CD4-positive, CD25-positive, alpha-beta regulatory T cell (primary cell): ENCODE results near the gene KDM5A. TPM values are rescaled to one million over a fixed set of nuclear protein-coding genes. Genes with fewer than 3 reads are reported as not detected.

ENCODE experiments used
- ATAC-seq, 2 donors: fragments of 150-1000 bp; cut with Tn5 transposase; one replicate each; pipeline ENCODE4 v1.10.0; 2021; ENCODE audit warnings: low read depth in 2 of 2, moderate number of reproducible peaks in 2 of 2, moderate library complexity in 1 of 2
- DNase-seq, 3 donors: peaks; one replicate each; pipeline versions ENCODE4 v3.0.0 to v3.0.0-alpha.2; 2012 to 2022; ENCODE audit warnings: mixed read lengths in 1 of 3
- H3K27ac ChIP-seq: one replicate; pipeline ENCODE4 v1.7.0; 2013; ENCODE audit warnings: mild to moderate bottlenecking, low read length; ENCODE audit not compliant: insufficient read depth, poor library complexity, severe bottlenecking
- H3K27me3 ChIP-seq: one replicate; pipeline ENCODE4 v1.7.0; 2013; ENCODE audit warnings: low read length; ENCODE audit not compliant: control insufficient read depth, insufficient read depth
- H3K36me3 ChIP-seq: one replicate; pipeline ENCODE4 v1.7.0; 2013; ENCODE audit warnings: mild to moderate bottlenecking, low read length, moderate library complexity; ENCODE audit not compliant: control insufficient read depth, insufficient read depth
- H3K4me1 ChIP-seq: 2 replicates; pipeline ENCODE4 v1.7.0; 2013; ENCODE audit warnings: mild to moderate bottlenecking, low read length; ENCODE audit not compliant: insufficient read depth, control insufficient read depth, poor library complexity, severe bottlenecking
- H3K4me3 ChIP-seq: one replicate; pipeline ENCODE4 v1.7.0; 2013; ENCODE audit warnings: low read depth, mild to moderate bottlenecking, low read length, moderate library complexity
- H3K9me3 ChIP-seq, 2 experiments: 1 replicate in 1 of 2; 2 replicates in 1 of 2; pipeline ENCODE4 v1.7.0; 2013; ENCODE audit warnings: low read length in 2 of 2, mild to moderate bottlenecking in 1 of 2, moderate library complexity in 1 of 2; ENCODE audit not compliant: control insufficient read depth in 2 of 2
- H3K27ac Mint-ChIP-seq, 3 donors: one replicate each; pipeline ENCODE4 v1.8.0; 2020 to 2022; ENCODE audit warnings: mild to moderate bottlenecking in 3 of 3, mixed read lengths in 3 of 3, moderate library complexity in 2 of 3
- H3K27me3 Mint-ChIP-seq: one replicate; pipeline ENCODE4 v1.8.0; 2022; ENCODE audit warnings: mild to moderate bottlenecking, mixed read lengths
- H3K36me3 Mint-ChIP-seq: one replicate; pipeline ENCODE4 v1.8.0; 2020; ENCODE audit warnings: mixed read lengths
- H3K4me1 Mint-ChIP-seq, 4 donors: one replicate each; pipeline ENCODE4 v1.8.0; 2020 to 2022; ENCODE audit warnings: mixed read lengths in 4 of 4, mild to moderate bottlenecking in 1 of 4
- H3K4me3 Mint-ChIP-seq, 4 donors: one replicate each; pipeline ENCODE4 v1.8.0; 2020 to 2022; ENCODE audit warnings: mild to moderate bottlenecking in 4 of 4, mixed read lengths in 4 of 4, moderate library complexity in 3 of 4
- H3K9me3 Mint-ChIP-seq, 7 donors: one replicate each; pipeline ENCODE4 v1.8.0; 2020 to 2022; ENCODE audit warnings: mixed read lengths in 7 of 7, mild to moderate bottlenecking in 3 of 7, moderate library complexity in 2 of 7
- polyA plus RNA-seq, 4 donors: library from polyadenylated mRNA; unstranded; fragments of 300-500 nt; fragmentation: Illumina TruSeq; gene quantifications; one replicate each; pipeline ENCODE4 v1.2.3, GENCODE V29; 2021
- total RNA-seq: library from RNA; stranded (reverse); gene quantifications from one replicate; pipeline ENCODE4 v1.2.3, GENCODE V29; 2022

The KDM5A gene
- total and polyA plus RNA-seq, 5 donors from 2014 or later, result 44.4 to 142 (median 51.7) TPM

GRCh38 chr12:271161-271560 lies 118.0 kb downstream of the KDM5A start:
- Histone ChIP-seq H3K9me3 (no peaks in the 10 kb centered on the region), H3K4me3 (no peak overlapping the region), H3K4me1 (no peaks in the 10 kb centered on the region), H3K27ac (no peak overlapping the region), H3K27me3 (no peaks in the 10 kb centered on the region), H3K36me3 (no peaks in the 10 kb centered on the region)
- no peaks in the 10 kb centered on the region for H3K36me3 Mint-ChIP-seq
- H3K4me1 Mint-ChIP-seq, result peaks cover 0 to 6% (median 0%) of the 10 kb centered on the region in 4 donors
- H3K9me3 Mint-ChIP-seq, result peaks cover 0 to 1% (median 0%) of the 10 kb centered on the region in 7 donors
- DNase-seq, result no peak
- no peak overlapping the region for H3K4me3 Mint-ChIP-seq
- no peaks in the 10 kb centered on the region for H3K27me3 Mint-ChIP-seq
- no peak for ATAC-seq
- no peak overlapping the region for H3K27ac Mint-ChIP-seq

- H3K9me3 Mint-ChIP-seq, result peaks cover 0 to 1% (median 0%) of the 10 kb centered on the region in 7 donors
- H3K4me1 ChIP-seq, result no peaks in the 10 kb centered on the region
- peaks cover 7% of the 10 kb centered on the region for H3K27me3 Mint-ChIP-seq
- no peak for ATAC-seq
- no peak overlapping the region for H3K27ac Mint-ChIP-seq
- no peak overlapping the region for H3K4me3 ChIP-seq
- H3K27me3 ChIP-seq, result peaks cover 2% of the 10 kb centered on the region
- no peak overlapping the region for H3K27ac ChIP-seq
- H3K9me3 ChIP-seq, result no peaks in the 10 kb centered on the region
- peaks cover 0 to 5% (median 4%) of the 10 kb centered on the region in 4 donors for H3K4me1 Mint-ChIP-seq
- no peaks in the 10 kb centered on the region for H3K36me3 Mint-ChIP-seq
- no peak overlapping the region for H3K4me3 Mint-ChIP-seq
- H3K36me3 ChIP-seq, result no peaks in the 10 kb centered on the region
- DNase-seq, result no peak
These were observed 119.9 kb downstream of the KDM5A start for GRCh38 chr12:269191-269590.

GRCh38 chr12:268483-268840 lies 120.7 kb downstream of the KDM5A start:
- ATAC-seq (no peak), DNase-seq (no peak)
- Mint-ChIP-seq H3K27me3 (peaks cover 7% of the 10 kb centered on the region), H3K36me3 (no peaks in the 10 kb centered on the region), H3K9me3 (peaks cover 0 to 3% (median 0%) of the 10 kb centered on the region in 7 donors), H3K4me3 (no peak overlapping the region), H3K27ac (peak overlapping the region in 1 of 3 donors; percentile 19), H3K4me1 (peaks cover 0 to 6% (median 3%) of the 10 kb centered on the region in 4 donors)
- peaks cover 2% of the 10 kb centered on the region for H3K27me3 ChIP-seq
- H3K4me1 ChIP-seq, result no peaks in the 10 kb centered on the region
- no peak overlapping the region for H3K27ac ChIP-seq
- H3K9me3 ChIP-seq, result no peaks in the 10 kb centered on the region
- no peaks in the 10 kb centered on the region for H3K36me3 ChIP-seq
- H3K4me3 ChIP-seq, result no peak overlapping the region

GRCh38 chr12:267581-268482 lies 121.3 kb downstream of the KDM5A start:
- peaks cover 7% of the 10 kb centered on the region for H3K27me3 Mint-ChIP-seq
- Histone ChIP-seq H3K36me3 (no peaks in the 10 kb centered on the region), H3K27ac (no peak overlapping the region), H3K4me3 (no peak overlapping the region), H3K9me3 (no peaks in the 10 kb centered on the region), H3K4me1 (no peaks in the 10 kb centered on the region), H3K27me3 (peaks cover 2% of the 10 kb centered on the region)
- no peaks in the 10 kb centered on the region for H3K36me3 Mint-ChIP-seq
- H3K27ac Mint-ChIP-seq, result peak overlapping the region in 1 of 3 donors; percentile 19
- ATAC-seq (no peak), DNase-seq (no peak)
- H3K4me1 Mint-ChIP-seq, result peaks cover 0 to 6% (median 3%) of the 10 kb centered on the region in 4 donors
- H3K4me3 Mint-ChIP-seq, result peak overlapping the region in 1 of 4 donors; percentile 39
- peaks cover 0 to 3% (median 0%) of the 10 kb centered on the region in 7 donors for H3K9me3 Mint-ChIP-seq

GRCh38 chr12:265096-265495 lies 124.0 kb downstream of the KDM5A start:
- Mint-ChIP-seq H3K36me3 (no peaks in the 10 kb centered on the region), H3K9me3 (peaks cover 0 to 3% (median 0%) of the 10 kb centered on the region in 7 donors), H3K27ac (no peak overlapping the region), H3K27me3 (peaks cover 24% of the 10 kb centered on the region), H3K4me1 (peaks cover 0 to 6% (median 3%) of the 10 kb centered on the region in 4 donors), H3K4me3 (no peak overlapping the region)
- H3K36me3 ChIP-seq, result no peaks in the 10 kb centered on the region
- no peaks in the 10 kb centered on the region for H3K4me1 ChIP-seq
- no peaks in the 10 kb centered on the region for H3K9me3 ChIP-seq
- no peak overlapping the region for H3K4me3 ChIP-seq
- DNase-seq (no peak), ATAC-seq (no peak)
- H3K27me3 ChIP-seq, result peaks cover 2% of the 10 kb centered on the region
- H3K27ac ChIP-seq, result no peak overlapping the region

- peaks cover 8% of the 10 kb centered on the region for H3K27me3 ChIP-seq
- H3K36me3 ChIP-seq, result no peaks in the 10 kb centered on the region
- no peak overlapping the region for H3K27ac ChIP-seq
- Mint-ChIP-seq H3K36me3 (no peaks in the 10 kb centered on the region), H3K4me1 (peaks cover 0 to 6% (median 3%) of the 10 kb centered on the region in 4 donors), H3K9me3 (peaks cover 0 to 3% (median 0%) of the 10 kb centered on the region in 7 donors), H3K27ac (no peak overlapping the region), H3K4me3 (no peak overlapping the region), H3K27me3 (peaks cover 24% of the 10 kb centered on the region)
- H3K4me1 ChIP-seq, result no peaks in the 10 kb centered on the region
- DNase-seq (no peak), ATAC-seq (no peak)
- H3K9me3 ChIP-seq, result no peaks in the 10 kb centered on the region
- no peak overlapping the region for H3K4me3 ChIP-seq
These were observed 124.9 kb downstream of the KDM5A start for GRCh38 chr12:264269-264668.

- Mint-ChIP-seq H3K9me3 (peaks cover 0 to 3% (median 0%) of the 10 kb centered on the region in 7 donors), H3K36me3 (no peaks in the 10 kb centered on the region), H3K27ac (no peak overlapping the region), H3K27me3 (peaks cover 25% of the 10 kb centered on the region), H3K4me1 (peaks cover 0 to 6% (median 3%) of the 10 kb centered on the region in 4 donors), H3K4me3 (no peak overlapping the region)
- Histone ChIP-seq H3K4me1 (no peaks in the 10 kb centered on the region), H3K27ac (no peak overlapping the region), H3K9me3 (no peaks in the 10 kb centered on the region), H3K36me3 (no peaks in the 10 kb centered on the region), H3K4me3 (no peak overlapping the region), H3K27me3 (peaks cover 8% of the 10 kb centered on the region)
- no peak for DNase-seq
- no peak for ATAC-seq
These were observed 125.5 kb downstream of the KDM5A start for GRCh38 chr12:263574-263973.
